ENCODE results near the gene CECR2.
A peak's percentile ranks its signal among the peaks of the same experiment; 100 is the strongest.

DNA sequence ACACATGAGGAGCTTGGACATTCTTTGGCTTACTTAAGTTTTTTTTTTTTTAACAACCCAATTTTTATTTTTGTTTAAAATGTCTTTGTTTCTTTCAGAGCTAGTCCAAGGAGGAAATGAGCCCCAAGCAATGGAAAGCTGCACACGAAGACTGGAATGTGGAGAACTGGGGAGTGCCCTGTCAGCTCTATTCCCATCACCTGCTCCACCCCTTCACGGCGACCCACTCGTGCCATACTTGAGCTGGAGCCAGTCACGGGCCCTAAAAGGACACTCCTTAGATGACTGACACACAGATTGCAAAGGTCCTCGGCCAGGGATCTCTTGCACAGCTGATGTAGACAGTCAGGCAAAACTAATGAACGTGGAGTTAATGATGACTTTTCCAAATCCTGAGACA is 183.5 kb downstream of the CECR2 start:
- TF ChIP-seq, protein P1, sequence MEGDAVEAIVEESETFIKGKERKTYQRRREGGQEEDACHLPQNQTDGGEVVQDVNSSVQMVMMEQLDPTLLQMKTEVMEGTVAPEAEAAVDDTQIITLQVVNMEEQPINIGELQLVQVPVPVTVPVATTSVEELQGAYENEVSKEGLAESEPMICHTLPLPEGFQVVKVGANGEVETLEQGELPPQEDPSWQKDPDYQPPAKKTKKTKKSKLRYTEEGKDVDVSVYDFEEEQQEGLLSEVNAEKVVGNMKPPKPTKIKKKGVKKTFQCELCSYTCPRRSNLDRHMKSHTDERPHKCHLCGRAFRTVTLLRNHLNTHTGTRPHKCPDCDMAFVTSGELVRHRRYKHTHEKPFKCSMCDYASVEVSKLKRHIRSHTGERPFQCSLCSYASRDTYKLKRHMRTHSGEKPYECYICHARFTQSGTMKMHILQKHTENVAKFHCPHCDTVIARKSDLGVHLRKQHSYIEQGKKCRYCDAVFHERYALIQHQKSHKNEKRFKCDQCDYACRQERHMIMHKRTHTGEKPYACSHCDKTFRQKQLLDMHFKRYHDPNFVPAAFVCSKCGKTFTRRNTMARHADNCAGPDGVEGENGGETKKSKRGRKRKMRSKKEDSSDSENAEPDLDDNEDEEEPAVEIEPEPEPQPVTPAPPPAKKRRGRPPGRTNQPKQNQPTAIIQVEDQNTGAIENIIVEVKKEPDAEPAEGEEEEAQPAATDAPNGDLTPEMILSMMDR (IDR thresholded peaks at IDR 0.05), result no peak
- TF ChIP-seq EP300 (IDR thresholded peaks at IDR 0.05) (no peak), POLR2AphosphoS5 (IDR thresholded peaks at IDR 0.05) (peak in 1 of 2 donors; percentile 16), POLR2A (IDR thresholded peaks at IDR 0.05) (no peak)

Data from upper lobe of left lung (tissue), 4 donors.